GM19397 (cell line): ENCODE results near the gene HCRT.
"Not testable (repeated sequence)": the region's sequence is repeated elsewhere in the genome, so short reads cannot be mapped to it uniquely, and the experiment has no call there.

Experiments
- ATAC-seq: cut with Tn5 transposase; IDR thresholded peaks from one replicate; pipeline ENCODE4 v1.9.1; 2021; ENCODE audit warnings: mild to moderate bottlenecking, moderate library complexity; ENCODE audit not compliant: unreplicated experiment

The HCRT gene, protein sequence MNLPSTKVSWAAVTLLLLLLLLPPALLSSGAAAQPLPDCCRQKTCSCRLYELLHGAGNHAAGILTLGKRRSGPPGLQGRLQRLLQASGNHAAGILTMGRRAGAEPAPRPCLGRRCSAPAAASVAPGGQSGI

DNA sequence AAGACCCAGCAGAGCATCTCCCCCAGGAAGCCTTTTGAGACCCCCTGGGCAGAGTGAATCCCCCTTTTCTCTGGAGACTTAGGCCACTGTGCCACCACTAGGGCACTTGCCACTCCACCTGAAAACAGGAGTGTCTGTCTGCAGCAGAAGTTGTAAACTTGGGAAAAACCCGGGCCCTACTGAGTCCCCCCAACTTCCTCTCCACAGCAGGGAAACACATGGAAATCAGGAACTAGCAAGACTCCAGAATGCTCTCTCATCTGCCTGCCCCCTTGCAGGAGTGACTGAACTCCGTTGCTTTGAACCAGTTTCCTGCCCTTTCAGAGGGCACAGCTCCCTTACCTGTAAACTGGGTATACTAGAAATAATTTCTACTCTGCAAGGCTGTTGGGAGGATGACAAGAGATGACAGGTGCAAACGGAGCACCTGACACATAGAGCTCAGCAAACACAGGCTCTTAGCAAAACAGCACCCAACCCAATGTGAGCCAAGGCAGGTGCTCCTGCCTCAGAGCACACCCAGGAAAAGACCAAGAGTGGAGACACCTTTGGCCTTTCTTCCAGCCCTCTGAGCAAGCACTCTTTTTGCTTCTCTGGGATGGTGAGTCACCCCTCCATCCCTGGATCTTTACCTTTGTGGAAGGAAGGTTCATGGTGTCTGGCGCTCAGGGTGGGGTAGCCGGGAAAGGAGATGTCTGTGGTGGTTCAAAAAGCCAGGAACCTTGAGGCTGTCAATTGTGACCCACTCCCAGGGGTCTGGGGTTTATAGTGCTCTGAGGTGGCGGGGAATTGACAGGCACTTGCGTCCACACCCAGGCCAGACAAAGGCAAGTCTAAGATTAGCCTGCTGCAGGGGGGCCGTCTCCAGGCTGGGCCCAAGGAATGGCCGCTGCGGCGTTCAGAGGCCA lies at the start of gene HCRT:
Gene HCRT, minus strand, starts transcription at position 740 of the 908 bp plus-strand sequence. Its CDS starts 87 bp downstream, at position 653.
- ATAC-seq, result no peak

DNA sequence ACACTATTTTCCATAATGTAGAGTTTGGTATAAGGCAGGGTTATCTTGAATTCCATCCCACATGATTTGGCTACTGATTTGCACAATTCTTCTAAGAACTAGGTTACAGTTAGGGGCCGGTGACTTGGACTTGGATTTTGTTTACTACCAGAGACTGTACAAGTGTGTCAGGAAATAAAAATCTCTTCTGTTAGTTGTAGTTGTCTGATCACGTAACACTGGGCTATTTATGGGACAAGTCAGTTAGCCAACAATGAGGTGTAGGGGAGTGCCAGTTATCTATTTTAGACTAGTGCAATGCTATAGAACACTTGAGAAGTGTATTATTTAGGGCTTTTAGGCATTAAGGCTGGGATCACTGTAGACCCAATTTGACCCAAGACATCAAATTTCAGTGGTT lies 48.7 kb upstream of the HCRT start:
- no peak for ATAC-seq

DNA sequence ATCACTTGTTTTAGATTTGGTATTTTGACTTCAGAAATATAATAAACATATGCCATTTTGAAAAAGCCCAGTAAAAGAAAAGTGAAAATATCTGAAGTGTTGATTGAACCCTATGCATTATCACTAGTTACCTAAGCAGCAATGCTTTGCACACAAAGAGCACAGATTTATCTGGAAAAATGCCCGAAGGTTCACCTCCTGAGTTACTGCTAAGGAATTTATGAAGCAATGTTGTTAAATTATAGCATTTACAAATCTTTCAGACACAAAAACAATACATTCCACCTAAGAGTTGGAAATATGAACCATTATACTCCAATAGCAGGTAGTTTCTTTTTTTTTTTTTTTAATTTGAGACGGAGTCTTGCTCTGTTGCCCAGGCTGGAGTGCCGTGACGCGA lies 47.9 kb upstream of the HCRT start:
- no peak for ATAC-seq

DNA sequence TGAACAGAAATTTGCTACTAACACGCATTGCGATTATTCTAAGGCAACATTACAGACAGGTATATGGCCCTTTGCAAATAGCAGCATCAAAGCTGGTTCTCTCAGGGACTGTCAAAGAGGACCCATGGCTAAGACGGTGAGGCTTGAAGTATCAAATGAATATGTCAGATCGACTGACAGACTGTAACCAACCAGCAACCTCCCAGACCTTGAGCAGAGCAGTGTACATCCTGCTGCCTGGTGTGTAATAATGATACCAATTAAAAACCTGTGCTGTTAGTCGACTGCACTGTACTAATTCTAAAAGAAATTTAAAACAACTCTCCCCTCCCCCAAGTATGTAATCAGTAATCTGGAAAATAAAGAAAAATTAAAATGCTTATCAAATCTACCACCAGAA lies 45.0 kb upstream of the HCRT start:
- ATAC-seq, result no peak

DNA sequence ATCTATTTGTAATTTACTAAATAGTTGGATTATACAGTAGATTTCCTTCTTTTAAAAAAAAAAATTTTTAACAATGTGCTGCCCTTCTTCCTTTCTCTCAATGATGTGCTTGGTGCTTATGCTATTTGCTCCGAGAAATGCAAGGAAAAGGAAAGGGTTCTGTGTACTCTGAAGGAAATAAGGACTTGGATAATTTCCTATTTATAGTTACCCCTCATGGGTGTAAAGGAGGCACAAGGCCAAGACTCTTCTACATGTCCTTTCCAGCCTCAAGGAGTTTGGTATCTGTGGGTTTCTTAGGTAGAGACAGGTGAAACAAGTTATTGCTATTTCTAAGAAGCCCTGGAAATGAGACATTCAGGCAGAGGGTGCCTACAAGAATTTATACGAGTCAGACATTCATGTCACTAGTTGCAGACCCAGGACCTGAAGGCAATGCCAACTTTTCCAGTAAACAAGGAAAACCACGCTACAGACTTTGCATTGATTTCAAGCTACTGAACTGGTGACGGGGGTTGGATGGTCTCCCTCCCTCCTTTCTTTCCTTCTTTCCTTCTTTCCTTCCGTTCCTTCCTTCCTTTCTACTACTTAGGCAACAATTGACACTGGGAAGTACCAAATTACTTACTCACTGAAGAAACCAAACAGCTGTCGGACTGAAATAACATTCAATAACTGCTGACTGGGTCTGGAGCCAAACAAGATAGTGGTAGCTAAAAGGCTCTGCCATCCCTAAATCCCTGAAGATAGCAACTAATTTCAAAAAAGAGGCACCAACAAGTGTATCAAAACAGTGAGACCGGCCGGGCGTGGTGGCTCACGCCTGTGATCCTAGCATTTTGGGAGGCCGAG lies 42.8 kb upstream of the HCRT start:
- ATAC-seq, result no peak

DNA sequence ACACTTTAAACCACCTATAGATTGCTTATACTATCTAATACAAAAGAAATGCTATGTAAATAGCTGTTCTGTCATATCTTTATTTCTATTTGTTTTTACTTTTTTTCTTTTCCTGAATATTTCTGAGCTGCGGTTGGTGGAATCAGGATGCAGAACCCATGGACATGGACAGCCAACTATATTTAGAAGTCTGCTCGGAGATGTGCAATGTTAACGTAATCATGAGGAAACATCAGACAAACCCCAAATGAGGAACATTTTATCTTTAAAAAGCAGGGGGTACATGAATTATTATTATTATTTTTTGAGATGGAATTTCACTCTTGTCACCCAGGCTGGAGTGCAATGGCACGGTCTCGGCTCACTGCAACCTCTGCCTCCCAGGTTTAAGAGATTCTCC lies 40.4 kb upstream of the HCRT start:
- no peak for ATAC-seq

DNA sequence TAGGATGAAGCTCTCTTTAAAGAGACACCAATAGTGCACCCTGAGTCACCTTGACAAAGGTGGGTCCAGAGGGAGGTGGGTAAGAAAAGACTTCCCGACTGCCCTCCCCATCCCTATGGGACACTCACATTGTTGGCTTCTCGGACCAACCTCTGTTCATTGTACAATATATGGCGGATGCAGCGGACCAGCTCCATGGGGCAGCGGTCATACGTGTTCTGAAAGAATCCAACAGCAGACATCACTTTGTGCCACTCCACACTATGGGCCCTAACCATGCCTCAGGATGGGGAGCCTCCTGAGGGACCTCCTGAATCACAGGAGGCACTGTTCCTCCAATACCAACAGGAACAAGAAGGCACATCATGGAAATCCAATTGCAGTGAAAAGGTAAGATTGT lies 39.4 kb upstream of the HCRT start:
- no peak for ATAC-seq

DNA sequence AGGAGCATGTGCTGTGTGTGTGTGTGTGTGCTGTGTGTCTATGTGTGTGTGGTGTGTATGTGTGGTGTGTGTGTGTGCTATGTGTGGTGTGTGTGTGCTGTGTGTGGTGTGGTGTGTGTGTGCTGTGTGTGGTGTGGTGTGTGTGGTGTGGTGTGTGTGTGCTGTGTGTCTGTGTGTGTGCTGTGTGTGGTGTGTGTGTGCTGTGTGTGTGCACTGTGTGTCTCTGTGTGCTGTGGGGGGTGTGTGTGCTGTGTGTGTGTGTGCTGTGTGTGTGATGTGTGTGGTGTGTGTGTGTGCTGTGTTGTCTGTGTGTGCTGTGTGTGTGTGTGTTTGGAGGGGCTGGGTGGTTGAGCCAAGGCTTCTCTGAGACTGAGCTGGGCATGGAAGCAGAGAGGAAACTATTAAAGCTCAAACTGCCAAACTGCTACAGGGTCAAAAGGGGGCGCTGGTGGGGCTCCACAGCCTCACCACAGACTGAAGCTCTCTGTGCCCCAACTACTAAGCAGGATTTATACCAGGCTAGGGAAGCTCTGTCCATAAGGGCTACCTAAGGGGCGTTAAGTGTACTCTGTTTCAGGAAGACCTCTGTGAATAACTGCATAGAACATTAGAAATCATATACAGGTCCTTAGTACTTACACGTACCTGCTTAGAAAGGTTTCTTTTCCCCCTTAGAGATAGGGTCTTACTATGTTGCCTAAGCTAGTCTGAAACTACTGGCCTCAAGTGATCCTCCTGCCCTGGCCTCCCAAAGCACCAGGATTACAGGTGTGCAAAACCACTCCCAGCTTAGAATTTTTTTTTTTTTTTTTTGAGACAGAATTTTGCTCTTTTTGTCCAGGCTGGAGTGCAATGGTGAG lies 36.9 kb upstream of the HCRT start:
- no peak for ATAC-seq

DNA sequence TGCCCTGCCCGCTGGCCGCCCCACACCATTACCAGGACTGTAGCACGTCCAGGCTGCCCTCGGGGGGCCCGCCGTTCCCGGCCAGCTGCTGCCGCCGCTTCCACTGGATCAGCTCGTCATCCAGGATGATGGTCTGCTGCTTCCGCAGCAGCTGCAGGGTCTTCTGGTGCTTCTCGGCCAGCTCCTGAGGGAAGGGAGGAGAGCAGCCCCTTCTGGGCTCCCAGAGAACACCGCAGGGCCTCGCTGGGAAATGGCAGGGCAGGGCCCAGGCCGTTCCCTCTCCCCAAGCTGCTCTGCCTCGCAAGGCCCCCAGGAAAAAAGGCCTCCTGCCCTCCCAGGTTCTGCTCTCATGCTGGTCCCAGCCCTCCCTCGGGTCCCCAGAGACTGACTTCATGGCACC lies 34.0 kb upstream of the HCRT start:
- ATAC-seq, result not testable (repeated sequence)

DNA sequence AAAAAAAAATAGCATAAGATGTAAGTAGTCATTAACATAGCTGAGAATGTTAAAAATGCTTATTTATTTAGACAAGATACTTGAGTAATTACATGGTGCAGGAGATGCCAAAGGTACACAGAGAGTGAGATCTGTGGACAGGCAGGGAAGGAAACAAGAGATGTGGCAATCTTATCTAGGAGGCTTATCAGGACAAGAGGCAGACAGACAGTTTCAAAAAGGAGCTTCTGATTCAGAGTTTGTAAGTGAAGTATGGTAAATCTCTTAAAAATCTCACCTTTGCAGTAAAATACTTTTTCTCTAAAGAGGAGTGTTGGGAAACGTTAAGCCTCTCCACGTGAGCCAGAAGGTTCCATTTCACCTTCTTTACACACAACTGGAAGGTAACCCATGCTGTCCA lies 28.9 kb upstream of the HCRT start:
- no peak for ATAC-seq

DNA sequence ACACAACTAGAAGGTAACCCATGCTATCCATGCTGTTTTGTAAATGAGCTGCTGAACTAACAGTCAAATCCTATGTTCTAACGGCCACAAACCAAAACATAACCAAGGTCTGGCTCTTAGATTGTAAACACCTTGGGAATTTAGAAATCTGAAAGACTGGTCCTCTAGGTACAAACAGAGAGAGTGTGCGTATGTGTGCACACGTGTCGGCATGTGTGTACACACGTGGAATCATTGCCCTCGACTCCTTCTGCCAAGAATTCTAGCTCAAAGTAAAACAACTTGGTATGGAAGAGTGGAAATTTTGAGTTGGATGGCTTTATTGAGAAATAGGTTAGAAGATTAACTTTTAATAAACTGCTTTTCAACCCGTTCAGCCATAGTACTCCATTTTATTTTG lies 27.1 kb upstream of the HCRT start:
- ATAC-seq, result no peak

DNA sequence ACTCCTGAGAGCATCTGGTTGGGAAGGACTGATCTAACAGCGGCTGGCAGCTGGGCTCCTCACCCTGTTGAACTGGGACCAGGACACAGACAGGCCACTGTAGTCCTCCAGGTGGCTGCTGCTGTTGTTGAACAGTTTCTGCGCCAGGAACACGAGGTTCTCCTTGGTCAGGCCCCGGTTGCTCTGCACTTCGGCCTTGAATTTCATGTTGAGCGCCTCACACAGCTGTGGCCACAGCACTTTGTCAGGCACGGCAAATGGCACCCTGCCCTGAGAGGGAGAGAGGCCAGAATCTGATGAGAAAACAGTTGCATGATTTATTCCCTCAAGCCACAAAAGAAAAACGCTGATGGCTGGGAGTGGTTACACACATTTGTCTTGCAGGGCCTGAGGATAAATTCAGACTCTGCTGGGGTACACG lies 26.7 kb upstream of the HCRT start:
- ATAC-seq, result not testable (repeated sequence)

DNA sequence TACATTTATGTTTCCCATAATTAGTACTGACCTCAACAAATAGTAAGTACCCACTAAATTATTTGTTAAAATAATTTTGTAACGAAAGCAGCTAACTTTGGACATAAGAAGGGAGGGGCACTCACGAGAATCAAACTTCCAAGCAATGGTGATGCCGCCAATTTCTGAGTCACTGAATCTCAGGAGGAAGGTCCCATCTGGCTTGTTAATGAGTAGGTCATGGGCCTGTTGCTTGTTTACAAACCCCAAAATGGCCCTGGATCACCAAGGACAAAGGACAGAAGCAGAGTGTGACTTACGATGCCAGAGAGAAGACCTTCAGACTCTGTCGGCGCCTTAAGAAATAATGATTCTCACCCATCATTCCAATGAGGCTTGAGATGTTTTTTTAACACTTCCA lies 24.8 kb upstream of the HCRT start:
- no peak for ATAC-seq

DNA sequence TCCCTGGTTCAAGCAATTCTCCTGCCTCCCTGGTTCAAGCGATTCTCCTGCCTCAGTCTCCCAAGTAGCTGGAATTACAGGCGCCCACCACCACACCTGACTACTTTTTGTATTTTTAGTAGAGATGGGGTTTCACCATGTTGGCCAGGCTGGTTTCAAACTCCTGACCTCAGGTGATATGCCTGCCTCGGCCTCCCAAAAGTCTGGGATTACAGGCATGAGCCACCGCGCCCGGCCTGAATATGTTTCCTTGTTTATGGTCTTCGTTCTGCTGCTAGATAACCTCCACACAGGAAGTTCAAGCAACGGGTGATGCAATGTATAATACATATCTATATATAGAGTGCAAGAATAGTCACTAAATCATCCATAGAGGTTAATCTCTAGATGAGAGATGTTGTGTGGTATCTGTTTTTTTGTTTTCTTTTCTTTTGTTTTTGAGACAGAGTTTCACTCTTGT lies 20.9 kb upstream of the HCRT start:
- not testable (repeated sequence) for ATAC-seq

DNA sequence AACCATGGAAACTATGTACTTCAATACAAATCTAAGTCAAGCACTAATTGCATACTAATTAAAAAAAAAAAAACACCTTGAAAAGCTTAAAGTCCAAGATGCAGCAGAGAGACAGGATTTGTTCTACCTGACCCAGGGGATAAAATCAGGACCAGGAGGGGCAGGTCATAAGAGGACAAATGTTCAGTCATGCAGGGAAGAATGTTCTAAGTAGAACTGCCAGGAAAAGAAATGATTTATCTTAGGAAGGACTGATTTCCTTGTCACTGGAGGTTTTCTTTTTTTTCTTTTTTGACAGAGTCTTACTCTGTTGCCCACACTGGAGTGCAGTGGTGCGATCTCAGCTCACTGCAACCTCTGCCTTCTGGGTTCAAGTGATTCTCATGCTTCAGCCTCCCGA lies 18.1 kb upstream of the HCRT start:
- ATAC-seq, result no peak

DNA sequence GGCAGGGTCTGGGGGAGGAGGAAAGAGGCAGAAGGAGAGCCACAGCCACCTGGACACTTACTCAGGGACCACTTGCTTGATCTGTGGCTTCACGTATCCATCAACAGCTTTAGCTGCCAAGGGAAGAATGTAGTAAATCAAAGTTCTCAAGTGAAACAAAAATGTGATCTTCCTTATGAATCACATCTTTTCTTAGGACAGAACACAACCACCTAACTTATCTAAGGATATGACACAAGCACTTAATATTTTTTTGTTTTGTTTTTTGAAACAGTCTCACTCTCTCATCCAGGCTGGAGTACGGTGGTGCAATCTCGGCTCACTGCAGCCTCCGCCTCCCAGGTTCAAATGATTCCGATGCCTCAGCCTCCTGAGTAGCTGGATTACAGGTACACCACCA lies 17.4 kb upstream of the HCRT start:
- no peak for ATAC-seq

DNA sequence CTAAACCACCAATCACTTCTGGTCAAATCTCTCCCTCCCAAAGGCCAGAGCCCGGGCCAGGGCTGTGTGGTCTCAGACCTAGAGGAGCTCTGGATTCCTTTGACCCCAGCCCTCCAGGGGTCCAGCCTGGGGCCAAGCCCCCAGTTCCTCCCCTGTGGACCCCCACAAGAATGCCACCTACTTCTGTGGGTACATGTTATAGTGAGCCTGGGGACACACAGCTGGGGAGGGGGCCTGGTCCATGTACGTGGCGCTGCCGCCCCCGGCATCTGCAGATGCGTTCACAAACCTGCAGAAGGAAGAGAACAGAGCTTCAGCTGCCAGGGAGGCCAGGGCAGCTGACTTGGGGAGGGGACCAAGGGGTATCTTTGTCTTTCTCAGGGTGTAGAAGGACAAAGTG lies 16.9 kb upstream of the HCRT start:
- no peak for ATAC-seq

DNA sequence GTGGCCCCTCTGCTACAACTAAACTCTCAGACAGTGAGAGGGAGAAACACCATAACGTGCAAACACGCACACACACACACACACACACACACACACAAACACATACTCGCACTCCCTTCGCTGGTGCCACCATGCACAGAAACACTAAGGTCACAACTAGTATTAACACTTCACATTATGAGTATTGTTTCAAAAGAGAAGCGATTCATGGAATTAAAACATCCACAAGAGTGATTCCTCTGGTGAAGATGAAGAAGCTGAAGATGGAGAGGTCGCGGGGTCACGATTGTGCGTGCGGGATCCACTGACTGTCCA lies 16.2 kb upstream of the HCRT start:
- ATAC-seq, result no peak

DNA sequence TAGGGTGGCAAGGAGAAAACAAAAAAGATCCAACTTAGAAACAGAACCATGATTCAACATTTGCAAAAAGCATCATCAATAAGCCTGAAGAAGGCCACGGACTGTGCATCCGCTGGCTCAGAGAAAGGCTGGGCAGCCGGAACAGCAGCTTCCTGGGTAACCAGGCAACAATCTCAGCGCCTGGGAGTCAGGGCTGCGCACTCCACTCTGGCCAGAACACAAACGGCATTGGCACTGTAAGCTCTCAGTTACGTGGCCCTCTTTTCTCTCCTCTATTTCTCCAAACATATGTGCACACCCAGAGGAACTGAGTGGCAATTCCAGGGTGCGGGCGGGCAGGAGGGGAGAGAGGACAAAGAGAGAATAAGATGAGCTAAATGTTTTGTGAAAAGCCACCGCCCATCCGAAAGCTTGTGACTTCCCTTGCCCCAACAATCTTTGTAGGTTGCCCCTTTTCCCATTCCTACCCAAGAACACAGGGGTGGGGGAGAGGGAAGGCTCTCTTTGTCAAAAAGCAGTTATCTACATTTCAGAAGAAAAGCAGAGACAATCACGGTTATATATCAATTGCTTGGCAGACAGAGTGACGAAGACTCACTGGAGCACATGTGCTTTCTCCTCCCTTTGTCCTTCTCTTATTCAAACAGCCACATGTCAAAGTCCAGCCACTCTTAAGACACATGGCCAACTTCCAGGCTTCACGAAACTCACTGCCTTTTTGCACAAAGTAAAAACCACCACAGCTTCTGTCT lies 15.6 kb upstream of the HCRT start:
- no peak for ATAC-seq

DNA sequence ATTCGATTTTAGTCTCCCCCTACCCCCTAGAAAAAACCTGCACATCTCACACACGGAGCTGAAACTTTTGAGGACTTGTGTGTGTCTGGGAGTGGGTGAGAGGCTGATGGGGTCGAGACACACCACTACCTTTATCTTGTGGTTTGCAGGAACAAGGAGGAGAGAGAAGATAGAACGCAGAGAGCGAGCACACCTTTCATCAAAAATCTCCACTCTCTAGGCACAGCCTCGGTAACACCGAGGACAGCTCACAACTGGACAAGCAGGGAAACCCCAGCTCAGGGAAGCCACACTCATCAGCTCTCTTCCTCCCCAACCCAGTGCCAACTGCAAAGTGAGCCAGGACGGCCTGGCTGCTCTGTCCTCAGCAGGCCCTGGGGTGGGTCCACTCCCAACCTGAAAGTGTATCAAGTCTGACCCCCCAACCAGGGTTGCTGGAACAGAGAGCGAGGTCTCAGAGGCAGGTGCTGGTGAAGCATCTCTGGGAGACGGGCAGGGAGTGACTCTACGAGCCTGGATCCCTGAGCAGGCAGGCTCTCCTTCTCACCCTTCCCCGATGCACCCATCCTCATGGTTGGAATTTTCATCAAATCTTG lies 14.3 kb upstream of the HCRT start:
- no peak for ATAC-seq
